ENCODE data around the gene GHITM.

DNA sequence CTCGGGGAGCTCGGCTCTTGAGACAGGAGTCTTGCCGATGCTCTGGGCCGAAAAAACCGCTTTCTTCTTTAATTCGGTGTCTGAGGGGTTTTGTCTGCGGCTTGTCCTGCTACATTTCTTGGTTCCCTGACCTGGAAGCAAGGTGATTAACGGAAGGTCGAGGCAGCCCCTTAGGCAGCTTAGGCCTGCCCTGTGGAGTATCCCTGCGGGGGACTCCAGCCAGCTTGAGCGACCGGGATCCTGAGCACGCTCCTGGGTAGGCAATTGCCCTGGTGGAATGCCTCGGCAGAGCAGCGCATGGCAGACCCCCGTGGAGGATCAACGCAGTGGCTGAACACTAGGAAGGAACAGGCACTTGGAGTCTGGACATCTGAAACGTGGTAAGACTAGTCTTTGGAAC lies 30.5 kb upstream of the GHITM start:
- TF ChIP-seq POLR2AphosphoS5 (IDR thresholded peaks at IDR 0.05; ENCODE audit: borderline replicate concordance, low read depth, low read length) (no peak), EZH2 (IDR thresholded peaks at IDR 0.05) (no peak)
